DMS153 (cell line): ENCODE measurements around the gene FNDC3B.

Experiments used
- DNase-seq: peaks from one replicate; lab custom pipeline; 2025; lab: John Stamatoyannopoulos, UW

FNDC3B gene

GRCh38 chr3:172094621-172095557 lies 55.5 kb downstream of the FNDC3B start:
- no peak for DNase-seq

- no peak for DNase-seq
Observed at GRCh38 chr3:172096881-172097420, 57.6 kb downstream of the FNDC3B start.

GRCh38 chr3:172097585-172097984 lies 58.2 kb downstream of the FNDC3B start:
- DNase-seq = no peak

- peak; percentile 90 for DNase-seq
Observed at GRCh38 chr3:172098698-172099494, 59.5 kb downstream of the FNDC3B start.

GRCh38 chr3:172099495-172099808 lies 60.1 kb downstream of the FNDC3B start:
- DNase-seq = no peak

GRCh38 chr3:172100482-172100881 lies 61.1 kb downstream of the FNDC3B start:
- no peak for DNase-seq

- DNase-seq = no peak
Observed at GRCh38 chr3:172101107-172101506, 61.7 kb downstream of the FNDC3B start.

- peak; percentile 16 for DNase-seq
Observed at GRCh38 chr3:172102123-172102882, 62.9 kb downstream of the FNDC3B start.

- DNase-seq = no peak
Observed at GRCh38 chr3:172102883-172103310, 63.5 kb downstream of the FNDC3B start.

- no peak for DNase-seq
Observed at GRCh38 chr3:172103724-172104123, 64.3 kb downstream of the FNDC3B start.

GRCh38 chr3:172104471-172105072 lies 65.2 kb downstream of the FNDC3B start:
- peak; percentile 17 for DNase-seq

GRCh38 chr3:172106037-172106954 lies 66.9 kb downstream of the FNDC3B start:
- no peak for DNase-seq

GRCh38 chr3:172106989-172107388 lies 67.6 kb downstream of the FNDC3B start:
- no peak for DNase-seq

- DNase-seq = no peak
Observed at GRCh38 chr3:172107403-172107802, 68.0 kb downstream of the FNDC3B start.

- no peak for DNase-seq
Observed at GRCh38 chr3:172110127-172110779, 70.9 kb downstream of the FNDC3B start.

- DNase-seq = no peak
Observed at GRCh38 chr3:172111163-172111562, 71.8 kb downstream of the FNDC3B start.

- DNase-seq = no peak
Observed at GRCh38 chr3:172112078-172112733, 72.8 kb downstream of the FNDC3B start.

GRCh38 chr3:172112734-172113120 lies 73.3 kb downstream of the FNDC3B start:
- DNase-seq = no peak

- DNase-seq = no peak
Observed at GRCh38 chr3:172113710-172114109, 74.3 kb downstream of the FNDC3B start.
